ENCODE data around the gene IRF2BPL.

IRF2BPL gene

DNA sequence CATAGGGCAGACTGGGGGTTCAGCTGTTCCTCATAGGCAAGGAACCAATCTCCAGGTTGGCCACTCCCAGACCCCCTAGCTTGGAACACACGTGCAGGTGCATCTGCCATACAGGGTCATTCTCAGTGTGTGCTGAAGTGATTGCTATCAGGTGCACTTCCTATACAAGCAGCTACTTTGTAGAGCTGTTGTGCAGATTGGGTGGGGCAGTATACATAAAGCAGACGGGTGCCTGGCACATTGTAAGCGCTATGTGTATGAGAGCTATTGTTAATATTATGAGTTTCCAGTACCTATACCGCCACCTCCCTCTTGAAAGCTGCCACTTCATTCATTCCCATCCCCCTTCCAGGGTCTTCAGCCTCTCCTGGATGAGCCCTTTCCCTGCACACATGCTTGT, 17.3 kb downstream of the IRF2BPL start:
- DNase-seq (ENCODE audit: low read depth in 2 of 2), result no peak

DNA sequence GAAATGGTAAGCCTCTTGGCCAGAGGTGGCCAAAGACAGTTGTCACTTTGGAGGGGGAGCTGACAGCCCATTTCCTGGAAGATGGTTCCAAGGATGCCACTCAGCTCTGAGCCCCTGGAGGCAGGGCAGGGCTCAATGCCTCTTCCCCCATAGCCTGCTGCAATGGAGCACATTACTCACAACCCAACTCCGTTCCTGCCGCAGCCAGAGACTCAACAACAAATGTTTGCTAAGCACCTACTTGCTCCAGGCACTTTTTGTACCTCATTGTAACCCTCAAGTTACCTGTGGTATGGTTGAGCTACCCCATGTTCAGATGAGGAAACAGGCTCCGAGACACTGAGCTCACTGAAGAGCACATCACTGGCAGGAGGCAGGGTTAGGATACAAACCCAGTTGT, 19.5 kb downstream of the IRF2BPL start:
- no peak for DNase-seq (ENCODE audit: low read depth in 2 of 2)

DNA sequence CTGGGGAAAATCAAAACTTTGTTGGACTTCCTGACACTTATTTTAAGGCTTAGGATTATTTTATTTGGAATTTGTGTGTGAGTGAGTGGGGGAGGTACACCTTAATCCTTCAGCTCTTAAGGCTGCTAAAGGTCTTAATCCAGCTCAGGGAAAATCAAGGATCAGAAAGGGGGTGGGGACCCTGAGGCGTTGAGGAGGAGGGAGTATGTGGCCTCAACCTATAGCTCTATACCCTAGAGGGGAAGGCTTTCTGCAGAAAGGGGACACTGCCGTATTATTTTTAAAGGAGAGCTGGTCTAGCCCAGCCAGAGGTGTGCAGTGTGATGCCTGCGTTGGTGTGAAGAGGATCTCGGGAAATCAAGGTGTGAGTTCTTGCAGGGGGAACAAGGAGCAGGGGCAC, 20.0 kb downstream of the IRF2BPL start:
- DNase-seq (ENCODE audit: low read depth in 2 of 2), result no peak

DNA sequence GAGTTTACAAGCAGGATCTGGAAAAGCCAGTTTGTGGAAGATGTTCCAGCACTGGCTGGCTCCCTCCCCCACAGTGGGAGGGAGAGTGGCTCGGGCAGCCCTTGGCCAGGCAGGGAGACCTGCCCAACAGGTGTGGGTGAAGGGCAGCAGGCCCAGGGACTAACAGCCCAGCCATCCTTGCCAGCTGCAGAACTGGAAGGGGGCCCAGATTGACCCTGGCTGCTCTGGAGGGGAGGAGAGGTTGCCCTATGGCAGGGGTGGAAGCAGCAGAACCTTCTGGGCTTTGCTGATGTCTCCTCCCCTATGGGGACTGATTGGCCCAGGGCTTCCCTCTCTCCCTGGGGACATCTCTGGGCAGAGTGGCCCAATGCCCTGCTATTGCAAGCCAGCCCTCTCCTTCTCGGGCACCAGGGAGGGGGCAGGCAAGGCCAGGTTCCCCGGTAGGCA, 20.5 kb downstream of the IRF2BPL start:
- no peak for DNase-seq (ENCODE audit: low read depth in 2 of 2)

DNA sequence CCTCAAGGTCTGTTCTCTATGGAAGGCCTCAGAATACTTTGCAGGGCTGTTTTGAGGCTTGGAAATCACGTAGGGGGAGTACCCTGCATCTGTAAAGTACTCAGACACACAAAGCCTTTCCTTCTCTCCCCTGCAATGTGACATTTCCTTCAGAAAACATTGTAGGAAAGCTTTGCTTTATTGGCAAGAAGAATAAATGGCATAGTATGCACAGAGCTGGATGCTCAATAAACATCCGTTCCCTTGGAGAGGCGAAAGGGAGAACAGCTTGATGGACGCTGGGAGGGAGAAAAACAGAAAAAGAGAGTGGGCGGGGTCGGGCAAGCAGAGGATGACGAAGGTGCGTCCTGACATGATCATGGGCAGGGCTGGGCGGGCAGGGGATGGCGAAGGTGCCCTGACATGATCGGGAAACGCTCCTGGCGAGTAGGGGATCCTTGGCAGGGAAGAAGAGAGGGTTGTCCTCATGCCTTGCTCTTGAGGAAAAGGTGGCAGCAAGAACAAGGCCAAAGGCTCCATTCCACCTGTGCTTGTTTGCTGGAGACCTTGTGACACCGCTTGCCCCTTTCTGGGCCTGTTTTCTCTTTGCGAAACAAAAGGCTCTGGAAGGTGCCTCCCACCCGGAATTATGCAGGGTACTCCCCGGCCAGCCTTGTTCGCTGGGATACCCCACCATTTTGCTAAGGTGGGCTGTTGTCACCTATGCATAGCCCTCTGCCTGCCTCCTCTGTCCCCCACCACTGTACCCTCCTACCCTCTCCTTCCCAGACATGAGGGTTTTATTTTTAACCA, 21.1 kb downstream of the IRF2BPL start:
- no peak for DNase-seq (ENCODE audit: low read depth in 2 of 2)

DNA sequence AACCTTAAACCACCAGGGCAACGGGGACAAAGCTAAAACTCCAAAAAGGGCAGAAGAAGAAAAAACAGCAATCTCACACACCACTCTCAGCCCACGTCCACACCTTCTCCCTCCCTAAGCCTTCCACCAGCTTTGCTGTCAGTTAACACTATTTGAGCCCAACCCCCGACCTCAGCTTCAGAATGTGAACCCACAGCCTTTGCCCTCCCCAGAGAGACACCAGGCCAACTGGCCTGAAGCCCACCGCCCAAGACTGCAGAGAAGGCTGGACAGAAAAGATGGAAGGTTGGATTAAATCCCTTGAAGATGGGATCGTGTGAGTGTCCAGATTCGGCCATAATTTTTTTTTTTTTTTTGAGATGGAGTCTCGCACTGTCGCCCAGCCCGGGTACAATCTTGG, 22.4 kb downstream of the IRF2BPL start:
- no peak for DNase-seq (ENCODE audit: low read depth in 2 of 2)

DNA sequence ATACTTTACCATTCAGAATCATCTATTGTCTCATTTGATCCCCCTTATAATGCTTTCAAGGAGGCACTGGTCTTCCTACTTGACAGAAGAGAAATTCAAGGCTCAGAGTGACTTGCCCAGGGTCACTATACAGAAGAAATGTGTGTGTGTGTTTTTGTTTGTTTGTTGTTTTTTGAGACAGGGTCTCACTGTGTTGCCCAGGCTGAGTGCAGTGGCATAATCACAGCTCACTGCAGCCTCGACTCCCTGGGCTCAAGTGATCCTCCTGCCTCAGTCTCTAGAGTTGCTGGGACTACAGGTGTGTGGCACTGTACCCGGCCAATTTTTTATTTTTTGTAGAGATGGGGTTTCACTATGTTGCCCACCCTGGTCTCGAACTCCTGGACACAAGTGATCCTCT, 22.9 kb downstream of the IRF2BPL start:
- DNase-seq (ENCODE audit: low read depth in 2 of 2), result no peak

DNA sequence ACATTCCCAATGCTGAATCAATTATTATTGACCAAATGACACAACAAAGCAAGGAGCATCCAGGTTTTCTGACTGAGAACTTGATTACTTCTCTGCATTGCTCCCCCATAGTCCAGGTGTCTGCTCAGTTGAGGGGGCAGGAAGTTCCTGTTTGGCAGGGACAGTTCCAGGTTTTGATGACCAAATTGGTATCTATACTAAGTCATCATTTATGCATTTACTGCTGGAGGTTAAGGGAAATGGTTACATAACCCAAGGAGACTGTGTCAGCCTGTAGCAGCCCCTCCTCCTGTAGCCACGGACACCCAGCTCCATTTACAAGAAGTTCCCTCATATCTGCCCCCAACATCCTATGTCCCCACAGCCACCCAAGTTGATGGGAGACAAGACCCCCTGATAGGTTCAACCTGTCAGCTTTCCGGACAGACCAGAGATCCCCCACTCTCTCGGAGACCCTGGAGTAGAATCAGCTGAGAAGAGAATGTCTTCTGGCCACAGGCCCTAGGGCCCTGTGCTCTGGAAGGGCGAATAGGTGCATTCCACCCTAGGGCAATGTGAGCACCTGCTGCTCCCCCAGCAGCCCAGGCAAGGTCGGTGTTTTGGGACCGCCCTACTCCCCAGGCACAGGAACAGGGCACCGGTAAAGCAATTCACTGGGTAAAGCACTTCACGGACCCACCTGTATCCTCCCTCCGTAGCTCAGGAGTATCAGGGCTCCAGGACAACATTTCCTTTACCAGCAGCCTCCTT, 23.6 kb downstream of the IRF2BPL start:
- DNase-seq (ENCODE audit: low read depth in 2 of 2), result no peak

DNA sequence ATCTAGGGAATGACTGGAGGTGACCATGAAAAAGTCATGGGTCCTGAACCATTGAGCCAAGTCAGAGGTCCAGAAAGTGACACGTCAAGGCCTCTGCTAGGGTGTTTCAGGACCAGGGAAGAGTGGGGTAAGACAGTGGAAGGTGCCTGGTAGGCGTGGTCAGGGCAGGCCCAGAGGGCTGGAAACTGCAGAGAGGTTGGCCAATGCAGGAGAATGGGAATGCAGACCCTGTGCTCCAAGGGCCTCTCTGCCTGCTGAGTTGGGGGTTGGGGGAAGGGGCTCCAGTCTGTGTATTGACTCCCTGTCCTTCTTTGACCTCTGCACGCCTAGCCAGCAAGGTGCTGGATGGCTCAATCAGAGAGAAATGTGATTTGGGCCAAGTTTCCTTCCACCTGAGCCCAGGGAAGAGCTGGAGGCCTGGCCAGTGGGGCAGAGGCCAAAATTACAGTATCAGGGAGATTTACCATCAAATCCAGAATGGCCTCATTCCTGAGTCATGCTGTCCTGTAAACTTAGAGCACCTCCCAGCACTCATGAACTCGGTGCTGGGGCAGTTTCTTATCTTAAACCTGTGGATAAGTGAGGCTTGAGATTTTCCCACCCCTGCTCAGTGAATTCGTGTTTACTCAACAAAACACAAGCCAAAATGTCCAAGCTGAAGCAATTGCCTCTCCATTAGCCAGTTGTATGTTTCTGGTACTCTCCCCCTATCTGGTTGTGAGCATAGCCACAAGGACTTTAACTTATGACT, 24.4 kb downstream of the IRF2BPL start:
- DNase-seq (ENCODE audit: low read depth in 2 of 2), result no peak

DNA sequence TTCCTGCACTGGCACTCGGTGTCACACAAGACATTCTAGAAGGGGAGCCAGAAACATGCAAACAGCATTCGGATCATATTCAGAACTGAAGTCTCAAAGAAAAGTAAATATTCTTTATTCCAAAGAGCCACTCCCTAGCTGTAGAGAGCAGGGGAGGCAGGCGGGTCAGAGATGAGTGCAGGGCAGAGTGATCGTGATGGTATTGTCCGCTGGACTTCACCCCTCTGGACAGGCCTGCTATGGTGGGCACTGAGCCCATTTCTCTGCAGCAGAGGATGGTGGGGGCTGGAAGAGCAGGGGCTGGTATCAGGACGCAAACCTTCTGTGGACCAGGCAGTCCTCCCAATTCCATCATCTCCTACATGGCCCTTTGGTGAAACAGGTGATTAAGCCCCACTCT, 25.6 kb downstream of the IRF2BPL start:
- no peak for DNase-seq (ENCODE audit: low read depth in 2 of 2)

DNA sequence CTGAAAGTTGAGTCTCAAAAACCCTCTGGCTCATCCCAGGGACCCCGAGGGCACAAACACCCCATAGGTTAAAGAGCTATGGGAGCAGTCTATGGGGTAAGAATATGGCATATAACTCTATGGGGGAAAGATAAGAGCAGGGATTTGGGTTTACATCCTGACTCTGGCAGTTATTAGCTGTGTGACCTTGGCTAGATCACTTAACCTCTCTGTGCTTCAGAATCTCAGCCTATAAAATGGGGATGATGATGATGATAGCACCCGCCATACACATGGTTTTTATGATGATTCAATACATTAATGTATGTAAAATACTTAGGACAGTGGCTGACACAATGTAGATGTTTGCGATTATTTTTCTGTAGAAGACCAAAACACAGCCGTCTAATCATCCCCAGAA, 26.2 kb downstream of the IRF2BPL start:
- DNase-seq (ENCODE audit: low read depth in 2 of 2), result no peak

DNA sequence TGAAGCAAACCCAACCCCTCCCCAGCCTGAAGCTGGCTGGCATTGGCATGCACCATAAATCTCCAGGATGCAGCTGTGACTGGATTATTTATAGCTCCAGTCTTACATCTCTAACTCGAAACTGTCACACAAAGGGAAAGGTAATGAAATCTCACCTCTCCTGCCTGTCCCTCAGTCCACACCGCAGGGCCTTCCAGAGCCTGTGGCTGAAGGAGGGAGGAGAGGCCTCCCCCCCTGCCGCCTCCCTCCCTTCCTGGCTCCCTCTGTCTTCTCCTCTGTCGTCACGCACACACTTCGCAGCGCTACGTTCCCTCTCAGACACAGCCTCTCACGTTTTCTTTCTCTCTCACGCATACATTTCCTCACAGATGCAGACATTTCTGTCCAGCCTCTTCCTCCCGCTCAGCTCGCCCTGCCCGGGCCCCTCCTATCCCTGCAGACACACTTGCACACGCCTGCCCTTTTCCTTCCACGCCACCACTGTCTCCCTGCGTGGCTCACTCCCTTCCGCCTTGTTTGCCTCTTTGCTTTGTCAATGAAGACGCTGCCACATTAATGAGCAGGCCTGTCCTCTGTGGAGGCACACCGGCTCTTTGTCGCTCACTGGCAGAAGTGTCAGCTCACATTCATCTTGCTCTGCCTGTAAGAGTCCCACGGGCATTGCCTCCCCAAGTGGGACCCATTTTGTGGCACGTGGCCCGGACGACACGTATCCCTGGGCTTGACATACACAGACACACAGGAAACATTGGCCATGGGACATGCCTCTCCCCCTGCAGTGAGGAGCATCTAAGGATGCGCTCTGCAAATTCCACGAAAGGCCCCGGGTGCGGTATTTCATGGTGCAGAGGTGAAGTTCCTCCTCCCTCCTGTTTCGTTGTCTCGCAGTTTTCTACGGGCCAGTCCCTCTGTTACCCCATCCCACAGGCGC, 27.9 kb downstream of the IRF2BPL start:
- no peak for DNase-seq (ENCODE audit: low read depth in 2 of 2)

DNA sequence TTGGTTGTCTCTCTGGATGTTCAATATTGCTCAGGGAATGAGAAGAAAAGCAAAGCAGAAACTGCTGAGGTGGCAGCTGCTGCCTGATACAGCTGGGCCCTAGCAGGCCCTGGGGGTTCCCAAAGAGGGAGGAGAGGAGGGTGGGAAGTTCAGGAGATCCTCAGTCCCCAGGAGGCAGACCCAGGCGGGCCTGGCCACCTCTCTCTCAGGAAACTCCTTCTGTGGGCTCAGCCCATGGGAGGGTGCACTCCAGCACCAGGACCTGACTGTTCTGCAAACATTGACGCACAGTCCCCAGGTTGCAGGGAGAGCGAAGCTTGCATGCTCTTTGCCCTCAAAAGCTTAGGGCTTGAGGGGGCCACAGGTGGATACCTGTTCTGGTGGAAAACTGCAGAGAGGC, 29.6 kb downstream of the IRF2BPL start:
- DNase-seq (ENCODE audit: low read depth in 2 of 2), result no peak

DNA sequence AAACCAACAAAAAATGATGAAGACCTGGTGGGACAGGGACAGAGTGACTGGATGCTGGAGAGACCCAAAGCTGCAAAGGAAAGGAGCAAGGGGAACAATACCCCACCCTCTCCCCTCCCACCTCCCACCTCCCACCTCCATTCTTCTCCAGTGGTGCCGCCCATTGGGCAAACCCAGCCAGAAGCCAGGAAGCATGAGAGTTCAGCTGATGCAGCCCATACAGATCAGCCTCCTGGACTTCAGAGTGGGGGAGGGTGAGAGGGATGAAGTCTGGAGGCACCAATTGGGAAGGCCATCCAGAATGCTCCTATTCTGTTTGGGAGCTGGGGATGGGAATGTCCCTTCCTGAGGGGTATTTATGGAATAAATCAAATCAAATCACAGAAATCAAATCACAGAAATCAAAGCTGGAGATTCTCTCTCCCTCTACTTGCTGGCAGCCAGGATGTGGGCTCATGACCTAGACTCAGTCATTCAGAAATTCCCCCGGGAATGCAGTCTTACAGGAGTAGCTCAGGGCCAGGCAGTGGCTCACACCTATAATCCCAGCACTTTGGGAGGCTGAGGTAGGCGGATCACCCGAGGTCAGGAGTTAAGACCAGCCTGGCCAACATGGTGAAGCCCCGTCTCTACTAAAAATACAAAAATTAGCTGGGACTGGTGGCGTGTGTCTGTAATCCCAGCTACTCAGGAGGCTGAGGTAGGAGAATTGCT, 31.1 kb downstream of the IRF2BPL start:
- no peak for DNase-seq (ENCODE audit: low read depth in 2 of 2)

DNA sequence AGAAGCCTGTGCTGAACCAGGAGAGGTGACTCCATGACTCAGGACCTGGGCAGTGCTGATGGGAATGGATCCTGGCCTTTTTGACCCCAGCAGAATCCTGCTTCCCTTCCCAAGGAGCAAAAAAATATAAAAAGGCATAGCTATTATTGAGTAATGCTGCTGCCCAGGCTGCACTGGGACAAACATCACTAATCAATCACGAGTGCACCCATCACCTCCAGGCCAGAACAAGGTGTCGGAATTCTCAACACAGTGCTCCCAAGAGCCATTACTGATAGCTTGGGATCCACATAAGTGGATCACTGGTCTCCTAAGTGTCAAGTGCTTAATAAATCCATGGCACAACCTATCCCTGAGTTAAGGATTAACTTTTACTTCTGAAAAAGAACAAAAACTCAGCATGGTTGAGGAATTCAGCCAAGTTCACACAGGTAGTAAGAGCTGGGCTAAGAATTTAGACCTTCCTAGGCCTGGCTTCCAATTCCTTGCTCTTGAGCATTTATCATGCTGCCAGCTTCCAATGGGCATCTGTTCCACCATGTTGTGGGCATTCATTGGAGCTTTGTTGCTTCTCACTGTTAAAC, 31.9 kb downstream of the IRF2BPL start:
- DNase-seq (ENCODE audit: low read depth in 2 of 2), result no peak

DNA sequence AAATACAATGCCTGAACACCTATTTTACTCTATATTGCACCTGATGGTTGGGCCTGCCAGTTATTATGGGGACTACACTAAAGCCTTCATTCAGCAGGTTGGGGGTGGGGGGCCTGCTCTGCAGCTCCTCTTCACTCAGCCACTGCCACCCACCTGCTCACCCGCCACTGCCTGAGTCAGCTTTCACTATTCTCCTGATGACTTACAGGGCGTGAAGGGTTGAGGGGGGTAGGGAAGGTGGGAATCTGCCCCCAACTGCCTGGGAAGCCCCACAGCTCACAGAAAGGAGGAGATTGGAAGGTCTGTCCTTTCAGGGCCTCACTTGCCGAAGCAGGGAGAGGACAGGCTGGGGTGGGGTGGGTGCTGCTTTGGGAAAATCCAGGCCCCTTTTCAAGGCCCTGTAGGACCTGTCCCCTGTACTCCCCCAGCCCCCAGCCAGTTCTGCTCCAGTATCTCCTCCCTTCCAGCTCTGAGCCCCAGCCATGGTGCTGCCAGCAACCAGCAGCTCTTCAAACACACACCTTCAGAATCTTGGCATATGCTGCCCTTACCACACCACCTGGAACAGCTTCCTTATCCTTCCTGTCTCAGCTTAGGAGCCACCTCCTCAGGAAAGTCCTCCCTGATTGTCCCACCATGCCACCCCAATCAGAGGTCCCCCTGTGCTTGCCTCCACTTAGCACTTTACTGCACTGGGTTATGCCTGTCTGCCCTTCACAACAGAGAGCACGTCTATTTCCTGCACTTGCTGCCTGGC, 33.1 kb downstream of the IRF2BPL start:
- DNase-seq (ENCODE audit: low read depth in 2 of 2), result peak in 1 of 2 donors; percentile 14

DNA sequence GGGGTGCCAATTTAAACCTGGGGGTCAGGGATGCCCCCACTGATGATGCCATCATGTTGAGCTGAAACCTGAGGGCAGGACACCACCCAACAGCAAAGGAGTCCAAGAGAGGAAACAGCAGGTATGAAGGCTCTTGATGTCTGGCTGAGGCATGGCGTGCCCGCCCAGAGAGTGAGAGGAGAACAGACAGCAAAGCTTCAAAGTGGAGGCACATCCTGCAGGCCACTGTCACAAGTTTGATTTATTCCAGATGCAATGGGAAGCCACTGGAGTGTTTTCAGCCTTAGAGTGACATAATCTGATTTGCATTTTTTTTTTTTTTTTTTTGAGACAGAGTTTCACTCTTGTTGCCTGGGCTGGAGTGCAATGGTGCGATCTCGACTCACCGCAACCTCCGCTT, 34.8 kb downstream of the IRF2BPL start:
- DNase-seq (ENCODE audit: low read depth in 2 of 2), result no peak

DNA sequence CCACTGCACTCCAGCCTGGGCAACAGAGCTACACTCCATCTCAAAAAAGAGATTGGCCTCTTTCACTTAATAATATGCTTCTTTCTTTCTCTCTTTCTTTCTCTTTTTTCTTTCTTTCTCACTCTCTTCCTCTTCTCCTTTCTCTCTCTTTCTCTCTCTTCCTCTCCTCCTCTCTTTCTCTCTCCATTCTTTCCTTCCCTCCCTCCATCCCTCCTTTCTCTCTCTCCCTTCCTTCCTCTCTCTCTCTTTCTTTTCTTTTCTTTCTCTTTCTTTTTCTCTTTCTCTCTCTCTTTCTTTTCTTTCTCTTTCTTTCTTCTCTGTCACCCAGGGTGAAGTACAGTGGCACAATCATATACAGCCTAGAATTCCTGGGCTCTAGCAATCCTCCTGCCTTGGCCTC, 38.4 kb downstream of the IRF2BPL start:
- DNase-seq (ENCODE audit: low read depth in 2 of 2), result no peak

DNA sequence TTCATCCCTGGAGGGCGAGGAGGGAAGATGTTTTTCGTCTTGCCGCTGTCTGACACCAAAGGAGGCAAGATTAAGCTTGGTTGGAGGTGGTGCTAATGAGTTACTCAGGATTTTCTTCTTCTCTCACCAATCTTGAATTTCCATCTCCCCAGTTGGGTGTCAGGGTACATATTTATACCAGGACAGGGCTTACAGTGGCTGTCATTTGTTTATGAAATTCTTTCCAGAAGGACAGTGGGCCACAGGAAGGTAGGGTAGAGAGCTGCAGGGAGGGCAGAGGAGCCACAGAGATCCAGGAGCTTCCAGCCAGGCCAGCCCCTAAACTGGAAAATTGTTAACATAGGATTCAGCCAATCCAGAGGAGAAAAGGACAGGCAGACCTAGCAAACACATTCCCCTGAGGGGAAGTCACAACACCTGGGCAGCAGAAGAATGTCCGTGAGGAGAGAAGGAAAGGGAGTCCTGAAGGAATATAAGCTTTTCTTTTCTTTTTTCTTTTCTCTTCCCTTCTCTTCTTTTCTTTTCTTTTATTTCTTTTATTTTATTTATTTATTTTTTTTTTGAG, 40.5 kb downstream of the IRF2BPL start:
- no peak for DNase-seq (ENCODE audit: low read depth in 2 of 2)

DNA sequence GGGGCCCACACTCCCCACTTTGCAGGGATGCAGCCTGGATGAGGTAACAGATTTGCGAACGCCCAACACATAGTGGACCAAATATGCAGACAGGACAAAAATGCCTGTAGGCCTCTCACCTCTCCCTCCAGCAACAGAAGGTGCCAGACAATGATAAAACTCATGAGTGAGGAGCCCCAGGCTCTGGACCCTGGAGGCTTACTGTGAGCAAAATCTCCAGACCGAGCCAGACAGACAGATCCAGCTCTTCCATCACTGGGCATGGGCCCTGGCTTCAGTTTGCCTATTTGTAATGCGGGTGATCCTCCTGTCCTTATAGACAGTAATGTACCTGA, 42.3 kb downstream of the IRF2BPL start:
- DNase-seq (ENCODE audit: low read depth in 2 of 2), result no peak
